HEK293T (cell line): ENCODE measurements around the gene FDXACB1.

Source experiments
- CTCF ChIA-PET: fragments of 350-600 bp; formaldehyde crosslinking; extraction: SDS; loops from one replicate; lab custom pipeline; 2021; ENCODE audit warnings: antibody characterized with exemption, inconsistent platforms; lab: Yijun Ruan, JAX
- POLR2A ChIA-PET: fragments of 350-600 bp; formaldehyde crosslinking; extraction: SDS; loops from one replicate; lab custom pipeline; 2020; ENCODE audit warnings: antibody characterized with exemption, inconsistent platforms; lab: Yijun Ruan, JAX
- DNase-seq: peaks from one replicate; pipeline ENCODE4 v3.0.0; 2012; ENCODE audit warnings: mixed read lengths; ENCODE audit errors: extremely low spot score
- ARNT ChIP-seq: fragments of 450-650 bp; IDR thresholded peaks from 2 replicates; pipeline ENCODE4 v1.6.1; 2017; ENCODE audit warnings: mild to moderate bottlenecking
- BHLHE40 ChIP-seq: fragments of 450-650 bp; IDR thresholded peaks from 2 replicates; pipeline ENCODE4 v1.6.1; 2016; ENCODE audit warnings: mild to moderate bottlenecking, moderate library complexity, borderline replicate concordance
- CTBP1 ChIP-seq: fragments of 450-650 bp; IDR thresholded peaks from 2 replicates; pipeline ENCODE4 v1.6.1; 2016; ENCODE audit warnings: borderline replicate concordance
- ELF4 ChIP-seq: fragments of 450-650 bp; IDR thresholded peaks from 2 replicates; pipeline ENCODE4 v1.6.1; 2017; ENCODE audit warnings: antibody characterized with exemption
- FOXA1 ChIP-seq: fragments of 450-650 bp; IDR thresholded peaks from 2 replicates; pipeline ENCODE4 v1.6.1; 2016; ENCODE audit warnings: mild to moderate bottlenecking
- FOXK2 ChIP-seq: fragments of 450-650 bp; IDR thresholded peaks from 2 replicates; pipeline ENCODE4 v1.6.1; 2016; ENCODE audit warnings: mild to moderate bottlenecking
- FOXM1 ChIP-seq: fragments of 450-650 bp; IDR thresholded peaks from 2 replicates; pipeline ENCODE4 v1.6.1; 2017; ENCODE audit warnings: mild to moderate bottlenecking, borderline replicate concordance
- HDGF ChIP-seq: fragments of 450-650 bp; IDR thresholded peaks from 2 replicates; pipeline ENCODE4 v1.6.1; 2017; ENCODE audit warnings: antibody characterized with exemption, borderline replicate concordance
- L3MBTL2 ChIP-seq: fragments of 450-650 bp; conservative IDR thresholded peaks from 2 replicates; pipeline ENCODE4 v1.6.1; 2016; ENCODE audit warnings: mild to moderate bottlenecking
- LEF1 ChIP-seq: fragments of 450-650 bp; IDR thresholded peaks from 2 replicates; pipeline ENCODE4 v1.6.1; 2017; ENCODE audit warnings: mild to moderate bottlenecking, borderline replicate concordance
- NFRKB ChIP-seq: fragments of 450-650 bp; IDR thresholded peaks from 2 replicates; pipeline ENCODE4 v1.6.1; 2016; ENCODE audit warnings: mild to moderate bottlenecking, moderate library complexity
- PKNOX1 ChIP-seq: fragments of 450-650 bp; IDR thresholded peaks from 2 replicates; pipeline ENCODE4 v1.6.1; 2016
- SP1 ChIP-seq: fragments of 450-650 bp; IDR thresholded peaks from 2 replicates; pipeline ENCODE4 v1.6.1; 2017
- SUZ12 ChIP-seq: fragments of 450-650 bp; IDR thresholded peaks from 2 replicates; pipeline ENCODE4 v1.6.1; 2016; ENCODE audit warnings: mild to moderate bottlenecking
- TARDBP ChIP-seq: fragments of 450-650 bp; IDR thresholded peaks from 2 replicates; pipeline ENCODE4 v1.6.1; 2016
- ZNF384 ChIP-seq: fragments of 450-650 bp; IDR thresholded peaks from 2 replicates; pipeline ENCODE4 v1.6.1; 2016

The FDXACB1 gene

GRCh38 chr11:111878849-111879636, at the start of gene FDXACB1, which contains the start of gene CFAP68:
FDXACB1 (minus strand) TSS chr11:111879165; CDS start chr11:111879132, 33 bp downstream.
CFAP68 (plus strand) TSS chr11:111879541; CDS start chr11:111879561, 20 bp downstream.
- TF ChIP-seq ZNF384, result no peak
- TF ChIP-seq L3MBTL2, result peak; percentile 46
- no peak for TF ChIP-seq NFRKB
- TF ChIP-seq PKNOX1, result peak; percentile 52; the same call in 1 of the 2 replicates
- TF ChIP-seq FOXM1, result no peak
- no peak for TF ChIP-seq SP1
- no peak for TF ChIP-seq FOXA1
- TF ChIP-seq CTBP1, result peak; percentile 61; the same call in 1 of the 2 replicates
- TF ChIP-seq TARDBP, result peak; percentile 68; the same call in 1 of the 2 replicates
- TF ChIP-seq ELF4, result no peak
- ChIA-PET POLR2A (interaction anchor here (0.9 to 1.9 kb wide), 6 partner anchors 8 to 103 kb away, joined by 3 to 9 read pairs (median 4); partner anchors contain the start of gene ALG9), CTCF (interaction anchor here (0.9 kb wide), 1 partner anchor 103 kb away, joined by 3 read pairs; no protein-coding TSS in a partner anchor)
- peak; percentile 97 for DNase-seq

- DNase-seq, result peak; percentile 97
- TF ChIP-seq L3MBTL2, result peak; percentile 71
- no peak for TF ChIP-seq HDGF
- ChIA-PET POLR2A (interaction anchor here (0.6 to 2.0 kb wide), 30 partner anchors 8 to 355 kb away, joined by 3 to 20 read pairs (median 4); partner anchors contain the start of genes ALG9, C11orf52, CFAP68 and DIXDC1), CTCF (interaction anchor here (0.6 to 1.7 kb wide), 6 partner anchors 8 to 162 kb away, joined by 3 to 5 read pairs (median 3); no protein-coding TSS in a partner anchor)
Measured at GRCh38 chr11:111926505-111927391, 47.8 kb upstream of the FDXACB1 start.

- POLR2A ChIA-PET, result interaction anchor here (0.7 to 2.0 kb wide), 20 partner anchors 7 to 356 kb away, joined by 3 to 20 read pairs (median 6); partner anchors contain the start of genes ALG9, C11orf52, CFAP68 and DIXDC1
- no peak for TF ChIP-seq TARDBP
- TF ChIP-seq PKNOX1, result no peak
- TF ChIP-seq HDGF, result no peak
- no peak for TF ChIP-seq LEF1
- no peak for TF ChIP-seq ARNT
- TF ChIP-seq FOXM1, result no peak
- TF ChIP-seq CTBP1, result no peak
- TF ChIP-seq ZNF384, result no peak
- no peak for TF ChIP-seq ELF4
- no peak for TF ChIP-seq FOXA1
- TF ChIP-seq NFRKB, result no peak
- no peak for TF ChIP-seq SUZ12
- TF ChIP-seq FOXK2, result no peak
- TF ChIP-seq BHLHE40, result no peak
- no peak for DNase-seq
- CTCF ChIA-PET, result interaction anchor here (1.0 to 1.7 kb wide), 4 partner anchors 9 to 56 kb away, joined by 3 to 5 read pairs (median 3); no protein-coding TSS in a partner anchor
Measured at GRCh38 chr11:111925953-111926352, 47.0 kb upstream of the FDXACB1 start.

- ChIA-PET CTCF (no interaction called here), POLR2A (interaction anchor here (1.5 kb wide), 1 partner anchor 52 kb away, joined by 4 read pairs; the partner anchor contains the start of gene ALG9)
- TF ChIP-seq FOXM1 (no peak), SP1 (no peak), CTBP1 (no peak), ARNT (no peak), L3MBTL2 (no peak), LEF1 (no peak), NFRKB (no peak), ELF4 (no peak), SUZ12 (no peak), BHLHE40 (no peak), ZNF384 (no peak), HDGF (no peak), FOXK2 (no peak), TARDBP (no peak), PKNOX1 (no peak), FOXA1 (no peak)
- no peak for DNase-seq
Measured at GRCh38 chr11:111923951-111924350, 45.0 kb upstream of the FDXACB1 start.

GRCh38 chr11:111923351-111923788, 44.4 kb upstream of the FDXACB1 start:
- DNase-seq, result no peak
- TF ChIP-seq SP1 (no peak), ARNT (no peak), ZNF384 (no peak), FOXM1 (no peak), SUZ12 (no peak), LEF1 (no peak)
- ChIA-PET POLR2A (no interaction called here), CTCF (interaction anchor here (0.7 kb wide), 1 partner anchor 11 kb away, joined by 3 read pairs; no protein-coding TSS in a partner anchor)
